GM21576 (cell line): ENCODE results near the gene SLC16A11.
"Not testable (repeated sequence)": the region's sequence is repeated elsewhere in the genome, so short reads cannot be mapped to it uniquely, and the experiment has no call there.

Experiments used
- ATAC-seq: cut with Tn5 transposase; IDR thresholded peaks from one replicate; pipeline ENCODE4 v1.9.1; 2021; ENCODE audit warnings: mild to moderate bottlenecking, moderate library complexity; ENCODE audit not compliant: unreplicated experiment

The SLC16A11 gene, protein sequence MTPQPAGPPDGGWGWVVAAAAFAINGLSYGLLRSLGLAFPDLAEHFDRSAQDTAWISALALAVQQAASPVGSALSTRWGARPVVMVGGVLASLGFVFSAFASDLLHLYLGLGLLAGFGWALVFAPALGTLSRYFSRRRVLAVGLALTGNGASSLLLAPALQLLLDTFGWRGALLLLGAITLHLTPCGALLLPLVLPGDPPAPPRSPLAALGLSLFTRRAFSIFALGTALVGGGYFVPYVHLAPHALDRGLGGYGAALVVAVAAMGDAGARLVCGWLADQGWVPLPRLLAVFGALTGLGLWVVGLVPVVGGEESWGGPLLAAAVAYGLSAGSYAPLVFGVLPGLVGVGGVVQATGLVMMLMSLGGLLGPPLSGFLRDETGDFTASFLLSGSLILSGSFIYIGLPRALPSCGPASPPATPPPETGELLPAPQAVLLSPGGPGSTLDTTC

DNA sequence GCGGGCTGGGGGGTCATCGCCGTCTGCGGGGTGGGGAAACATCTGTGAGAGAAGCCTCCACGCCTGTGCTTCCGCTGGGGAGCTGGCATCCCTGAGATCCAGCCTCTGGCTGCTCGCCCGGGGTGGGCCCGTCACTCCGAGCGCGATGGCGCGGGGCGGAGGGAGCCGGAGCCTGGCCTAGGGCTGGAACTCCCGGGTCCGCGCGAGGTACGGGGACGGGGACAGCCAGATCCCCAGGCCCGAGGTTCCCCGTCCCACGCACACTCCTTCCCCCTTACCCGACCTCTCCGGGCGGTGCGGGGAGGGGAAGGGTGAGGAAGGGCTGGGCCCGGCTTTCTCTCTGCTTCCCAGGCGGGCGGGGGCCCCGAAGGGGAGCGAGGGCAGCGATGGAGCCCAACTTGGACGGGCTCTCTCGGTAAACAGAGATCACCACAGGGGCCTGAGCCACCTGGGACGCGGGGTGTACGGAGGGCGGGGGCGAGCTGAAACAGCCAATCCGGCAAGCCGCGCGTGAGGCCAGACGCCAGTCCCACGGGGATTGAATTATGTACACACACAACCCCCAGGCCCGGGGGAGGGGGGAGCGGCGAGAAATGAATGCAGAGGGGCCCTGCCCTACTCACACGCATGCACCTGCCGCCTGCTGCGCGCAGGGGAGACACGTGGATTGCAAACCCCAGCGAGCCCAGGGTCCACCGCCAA is at the start of gene SLC16A11:
Gene SLC16A11 (minus strand): TSS at position 596 of the 702 bp plus-strand sequence. CDS start 579 bp downstream, at position 17.
- no peak for ATAC-seq

DNA sequence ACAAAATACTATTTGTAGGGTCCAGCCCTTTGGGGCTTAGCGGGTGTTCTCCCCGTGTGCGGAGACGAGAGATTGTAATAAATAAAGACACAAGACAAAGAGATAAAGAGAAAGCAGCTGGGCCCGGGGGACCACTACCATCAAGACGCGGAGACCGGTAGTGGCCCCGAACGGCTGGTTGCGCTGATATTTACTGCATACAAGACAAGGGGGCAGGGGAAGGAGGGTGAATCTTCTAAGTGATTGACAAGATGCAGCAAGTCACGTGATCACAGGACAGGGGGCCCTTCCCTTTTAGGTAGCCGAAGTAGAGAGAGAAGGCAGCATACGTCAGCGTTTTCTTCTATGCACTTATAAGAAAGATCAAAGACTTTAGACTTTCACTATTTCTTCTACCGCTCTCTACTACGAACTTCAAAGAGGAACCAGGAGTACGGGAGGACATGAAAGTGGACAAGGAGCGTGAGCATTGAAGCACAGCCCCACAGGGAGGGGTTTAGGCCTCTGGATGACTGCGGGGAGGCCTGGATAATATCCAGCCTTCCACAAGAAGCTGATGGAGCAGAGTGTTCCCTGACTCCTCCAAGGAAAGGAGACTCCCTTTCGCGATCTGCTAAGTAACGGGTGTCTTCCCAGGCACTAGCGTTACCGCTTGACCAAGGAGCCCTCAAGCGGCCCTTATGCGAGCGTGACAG is 47.6 kb upstream of the SLC16A11 start:
- ATAC-seq = not testable (repeated sequence)

- ATAC-seq = not testable (repeated sequence)
Measured at GRCh38 chr17:7089570-7089969, 45.7 kb upstream of the SLC16A11 start.

- ATAC-seq = not testable (repeated sequence)
Measured at GRCh38 chr17:7088442-7088841, 44.5 kb upstream of the SLC16A11 start.

GRCh38 chr17:7084088-7084487 is 40.2 kb upstream of the SLC16A11 start:
- ATAC-seq = no peak

- ATAC-seq = no peak
Measured at GRCh38 chr17:7083592-7083991, 39.7 kb upstream of the SLC16A11 start.

DNA sequence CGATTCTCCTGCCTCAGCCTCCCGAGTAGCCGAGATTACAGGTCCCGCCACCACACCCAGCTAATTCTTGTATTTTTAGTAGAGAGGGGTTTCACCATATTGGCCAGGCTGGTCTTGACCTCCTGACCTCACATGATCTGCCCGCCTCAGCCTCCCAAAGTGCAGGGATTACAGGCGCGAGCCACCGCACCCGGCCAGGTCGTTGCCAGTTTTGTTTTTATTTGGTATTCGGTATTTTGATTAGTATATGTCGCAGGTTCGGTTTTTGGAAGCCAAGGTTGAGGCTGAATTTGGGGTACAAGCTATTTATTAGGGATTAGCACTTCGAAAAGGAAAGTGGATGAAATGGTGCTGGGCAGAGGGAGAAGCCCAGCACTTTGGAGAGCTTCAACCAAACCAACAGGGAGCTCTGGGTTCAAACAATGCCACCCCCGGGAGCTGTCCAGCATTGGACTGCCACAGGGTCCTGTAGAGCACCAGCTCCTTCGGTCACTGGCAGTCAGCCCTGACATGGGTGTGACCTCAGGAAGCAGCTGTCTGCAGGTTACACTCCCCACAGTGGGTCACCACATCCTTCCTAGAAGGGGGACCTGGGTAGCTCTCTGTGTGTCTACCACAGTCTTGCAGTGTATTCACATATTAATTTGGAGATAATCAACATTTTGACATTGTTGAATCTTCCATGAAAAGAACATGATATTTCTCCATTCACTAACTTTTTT is 37.6 kb upstream of the SLC16A11 start:
- ATAC-seq = no peak

GRCh38 chr17:7080456-7081041 is 36.7 kb upstream of the SLC16A11 start:
- ATAC-seq = no peak

DNA sequence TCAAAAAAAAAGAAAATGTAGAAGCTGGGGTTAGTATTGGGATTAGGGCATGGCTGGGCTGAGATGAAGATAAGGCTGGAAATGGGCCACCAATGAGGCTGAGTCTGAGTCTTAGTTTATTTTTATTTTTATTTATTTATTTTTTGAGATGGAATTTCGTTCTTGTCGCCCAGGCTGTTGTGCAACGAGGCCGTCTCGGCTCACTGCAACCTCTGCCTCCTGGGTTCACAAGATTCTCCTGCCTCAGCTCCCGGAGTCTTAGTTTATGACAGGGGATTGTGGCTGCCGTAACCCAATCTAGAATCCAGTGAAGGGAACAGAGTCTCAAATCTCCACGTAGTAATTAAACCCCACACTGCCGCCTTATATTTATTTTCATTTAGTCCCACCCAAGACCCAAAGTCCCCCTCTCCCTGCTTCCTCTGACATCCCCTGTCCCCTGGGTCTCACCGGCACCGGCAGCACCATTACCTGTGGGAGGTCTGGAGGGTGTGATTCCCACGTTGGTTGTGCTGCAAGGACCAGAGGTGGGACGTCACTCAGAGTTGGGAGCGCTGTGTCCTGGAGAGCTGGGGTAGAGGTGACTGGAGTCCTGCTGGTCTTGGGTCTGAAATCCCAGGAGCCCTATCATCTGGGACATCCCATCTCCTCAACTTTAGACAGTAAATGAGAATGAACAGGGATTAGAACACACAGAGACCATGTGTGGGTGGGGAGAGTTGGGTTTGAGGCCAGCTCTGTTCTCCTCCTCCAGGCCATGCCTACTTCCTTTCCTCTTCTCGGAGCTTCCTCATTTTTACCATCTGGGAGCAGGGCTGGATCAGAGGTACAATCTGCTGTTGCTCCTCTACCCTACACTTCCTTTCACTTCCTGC is 35.9 kb upstream of the SLC16A11 start, which contains the start of gene CLEC10A:
Gene CLEC10A (minus strand): TSS at position 671 of the 875 bp plus-strand sequence. CDS start 1,439 bp downstream, outside the sequence.
- no peak for ATAC-seq

- ATAC-seq = no peak
Measured at GRCh38 chr17:7078711-7079110, 34.8 kb upstream of the SLC16A11 start.

- no peak for ATAC-seq
Measured at GRCh38 chr17:7077911-7078546, 34.1 kb upstream of the SLC16A11 start.

DNA sequence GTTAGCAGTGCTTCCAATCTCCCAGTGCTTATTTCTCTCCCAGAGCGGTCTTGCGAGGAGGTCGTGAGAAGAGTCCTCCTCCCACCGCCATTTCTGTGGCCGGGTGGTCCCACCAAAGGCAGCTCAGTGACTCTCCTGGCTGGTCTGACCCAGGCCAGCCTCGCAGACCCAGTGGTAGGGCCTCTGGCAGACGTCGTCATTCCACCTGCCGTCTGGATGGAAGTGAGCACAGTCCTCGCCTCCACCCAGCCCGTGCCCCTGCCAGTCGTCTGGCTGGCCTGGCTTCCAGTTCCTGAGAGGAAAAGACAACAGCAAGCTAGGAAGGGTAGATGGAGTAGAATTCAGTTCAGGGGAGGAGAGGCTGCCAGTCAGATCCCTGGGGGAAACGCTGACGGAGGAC is 31.0 kb upstream of the SLC16A11 start:
- no peak for ATAC-seq

- no peak for ATAC-seq
Measured at GRCh38 chr17:7072406-7072805, 28.5 kb upstream of the SLC16A11 start.

- ATAC-seq = no peak
Measured at GRCh38 chr17:7070712-7071111, 26.8 kb upstream of the SLC16A11 start.

DNA sequence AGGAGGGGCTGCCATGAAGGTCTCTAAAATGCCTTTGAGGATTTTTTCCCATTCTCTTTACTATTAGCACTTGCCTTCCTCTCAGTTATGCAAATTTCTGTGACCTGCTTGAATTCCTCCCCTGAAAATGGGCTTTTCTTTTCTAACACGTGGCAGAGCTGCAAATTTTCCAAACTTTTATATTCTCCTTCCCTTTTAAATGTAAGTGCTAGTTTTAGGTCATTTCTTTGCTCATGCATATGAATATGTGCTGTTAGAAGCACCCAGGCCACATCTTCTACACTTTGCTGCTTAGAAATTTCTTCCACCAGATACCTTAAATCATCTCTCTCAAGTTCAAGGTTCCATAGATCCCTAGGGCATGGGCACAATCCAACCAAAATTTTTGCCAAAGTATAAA is 24.4 kb upstream of the SLC16A11 start:
- ATAC-seq = no peak

- no peak for ATAC-seq
Measured at GRCh38 chr17:7067198-7067597, 23.3 kb upstream of the SLC16A11 start.

DNA sequence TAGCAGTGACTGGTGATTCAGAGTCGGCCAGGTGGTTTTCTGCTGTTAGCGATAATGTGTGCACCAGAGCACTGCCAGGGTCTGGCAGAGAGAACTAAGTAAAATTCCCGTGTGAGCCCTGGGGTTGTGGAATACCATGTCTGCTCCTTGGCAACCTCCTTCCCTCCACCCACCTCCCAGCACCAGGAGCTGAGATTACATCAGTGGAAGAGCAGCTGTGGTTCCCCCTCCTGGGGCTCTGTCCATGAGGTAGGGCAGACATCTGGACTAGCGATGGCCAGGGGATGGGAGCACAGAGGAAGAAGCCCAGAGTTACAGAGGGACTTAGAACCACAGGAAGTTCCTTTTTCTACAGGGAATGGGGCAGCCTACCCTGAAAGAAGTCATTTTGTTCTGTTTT is 20.4 kb upstream of the SLC16A11 start:
- no peak for ATAC-seq

GRCh38 chr17:7063518-7064094 is 19.7 kb upstream of the SLC16A11 start:
- no peak for ATAC-seq
